GM23338 (cell line): ENCODE measurements around the gene FOXF1. TPM values are rescaled to one million over a fixed set of nuclear protein-coding genes. Genes with fewer than 3 reads are reported as not detected.
A peak's percentile ranks its signal among the peaks of the same experiment; 100 is the strongest.

Experiments used
- ATAC-seq: fragments of 200-7000 bp; cut with Tn5 transposase; 3 replicates; pipeline ENCODE4 v1.9.1; 2020
- DNase-seq: peaks from one replicate; pipeline ENCODE4 v3.0.0-alpha.2; 2015; ENCODE audit warnings: low spot score
- H2AFZ ChIP-seq: fragments of 200-600 bp; sonication (generic); 2 replicates; pipeline ENCODE4 v1.8.0; 2016; ENCODE audit warnings: antibody characterized with exemption, mild to moderate bottlenecking, moderate library complexity
- H3F3A ChIP-seq: fragments of 200-600 bp; sonication (generic); replicated peaks from 2 replicates; pipeline ENCODE4 v1.8.0; 2017; ENCODE audit warnings: antibody characterized with exemption, mixed run types, low read depth
- H3K27ac ChIP-seq: fragments of 200-600 bp; sonication (generic); 2 replicates; pipeline ENCODE4 v1.6.1; 2016; ENCODE audit warnings: low read depth
- H3K27me3 ChIP-seq: fragments of 200-600 bp; sonication (generic); 2 replicates; pipeline ENCODE4 v1.8.0; 2016; ENCODE audit warnings: mild to moderate bottlenecking, mixed run types, moderate library complexity; ENCODE audit not compliant: insufficient read depth
- H3K36me3 ChIP-seq: fragments of 200-600 bp; sonication (generic); 2 replicates; pipeline ENCODE4 v1.8.0; 2016; ENCODE audit warnings: mild to moderate bottlenecking; ENCODE audit not compliant: insufficient read depth
- H3K4me1 ChIP-seq: fragments of 200-600 bp; sonication (generic); 2 replicates; pipeline ENCODE4 v1.8.0; 2016; ENCODE audit warnings: mild to moderate bottlenecking, moderate library complexity; ENCODE audit not compliant: insufficient read depth
- H3K4me2 ChIP-seq: fragments of 200-600 bp; sonication (generic); 2 replicates; pipeline ENCODE4 v1.7.1; 2017; ENCODE audit warnings: mixed run types
- H3K4me3 ChIP-seq: fragments of 200-600 bp; sonication (generic); 2 replicates; pipeline ENCODE4 v1.6.1; 2016; ENCODE audit warnings: mixed run types
- H3K79me2 ChIP-seq: fragments of 200-600 bp; sonication (generic); replicated peaks from 2 replicates; pipeline ENCODE4 v1.8.0; 2017; ENCODE audit warnings: mild to moderate bottlenecking; ENCODE audit not compliant: insufficient read depth
- H3K9me2 ChIP-seq: fragments of 200-600 bp; sonication (generic); 2 replicates; pipeline ENCODE4 v1.8.0; 2017; ENCODE audit not compliant: insufficient read depth
- H4K20me1 ChIP-seq: fragments of 200-600 bp; sonication (generic); replicated peaks from 2 replicates; pipeline ENCODE4 v1.8.0; 2017; ENCODE audit warnings: mild to moderate bottlenecking; ENCODE audit not compliant: insufficient read depth
- H3K27ac Mint-ChIP-seq: 2 replicates; pipeline ENCODE4 v1.8.0; 2020; ENCODE audit warnings: inconsistent platforms, mild to moderate bottlenecking, moderate library complexity, mixed read lengths
- H3K27me3 Mint-ChIP-seq: 3 replicates; pipeline ENCODE4 v1.8.0; 2022; ENCODE audit warnings: low read depth, mild to moderate bottlenecking, moderate library complexity, mixed read lengths, inconsistent platforms; ENCODE audit not compliant: insufficient read depth, poor library complexity
- H3K36me3 Mint-ChIP-seq: 3 replicates; pipeline ENCODE4 v1.8.0; 2021; ENCODE audit warnings: low read depth, mild to moderate bottlenecking, inconsistent platforms, moderate library complexity, mixed read lengths
- H3K4me1 Mint-ChIP-seq: 3 replicates; pipeline ENCODE4 v1.8.0; 2020; ENCODE audit warnings: mild to moderate bottlenecking, inconsistent platforms, mixed read lengths
- H3K4me3 Mint-ChIP-seq: 3 replicates; pipeline ENCODE4 v1.8.0; 2021; ENCODE audit warnings: moderate library complexity, mild to moderate bottlenecking, inconsistent platforms, mixed read lengths
- H3K9me3 Mint-ChIP-seq: 3 replicates; pipeline ENCODE4 v1.8.0; 2020; ENCODE audit warnings: moderate library complexity, mild to moderate bottlenecking, inconsistent platforms, mixed read lengths
- CREB1 ChIP-seq: fragments of 250-450 bp; sonication (Bioruptor Pico); IDR thresholded peaks from 2 replicates; pipeline ENCODE4 v1.5.0; 2020; ENCODE audit warnings: low read depth, mild to moderate bottlenecking, moderate library complexity
- ETS1 ChIP-seq: IDR thresholded peaks from 2 replicates; pipeline ENCODE4 v1.6.1; 2016; ENCODE audit warnings: antibody characterized with exemption
- EZH2 ChIP-seq: fragments of 200-600 bp; sonication (generic); IDR thresholded peaks from one replicate; pipeline ENCODE4 v1.8.0; 2017; ENCODE audit warnings: antibody characterized with exemption, mild to moderate bottlenecking, low read depth; ENCODE audit not compliant: unreplicated experiment
- JUNB ChIP-seq: IDR thresholded peaks from one replicate; pipeline ENCODE4 v1.6.1; 2016; ENCODE audit warnings: antibody characterized with exemption; ENCODE audit not compliant: unreplicated experiment
- ZNF331 ChIP-seq: fragments of 250-450 bp; sonication (Bioruptor Pico); IDR thresholded peaks from 2 replicates; pipeline ENCODE4 v1.5.0; 2020; ENCODE audit warnings: low read depth, mild to moderate bottlenecking, moderate library complexity
- polyA plus RNA-seq: library from polyadenylated mRNA; unstranded; fragments of >200 nt; fragmentation: Nextera tagmentation; extraction: Ambion mirVana; gene quantifications from 2 replicates; pipeline ENCODE4 v1.2.1, GENCODE V29; 2016
- total RNA-seq: library from RNA; depleted of rRNA; stranded (reverse); fragments of >200 nt; shearing (Covaris generic); gene quantifications from 2 replicates; pipeline ENCODE4 v1.2.3, GENCODE V29; 2014
- TF ChIP-seq, protein P1 (sequence below): fragments of 250-450 bp; sonication (Bioruptor Pico); IDR thresholded peaks from 2 replicates; pipeline ENCODE4 v1.5.0; 2020; ENCODE audit warnings: mild to moderate bottlenecking, moderate library complexity
- TF ChIP-seq, protein P2 (sequence below), 2 experiments: fragments of 200-600 bp in 1 of 2; sonication (generic) in 1 of 2; conservative IDR thresholded peaks; 2 replicates each; pipeline versions ENCODE4 v1.5.1 to v1.6.1; 2016 to 2017; ENCODE audit warnings: antibody characterized with exemption in 2 of 2, low read depth in 2 of 2, mild to moderate bottlenecking in 2 of 2, moderate library complexity in 1 of 2

FOXF1 gene
- total and polyA plus RNA-seq, 2 experiments from 2014 or later: 0.10 to 0.15 TPM

DNA sequence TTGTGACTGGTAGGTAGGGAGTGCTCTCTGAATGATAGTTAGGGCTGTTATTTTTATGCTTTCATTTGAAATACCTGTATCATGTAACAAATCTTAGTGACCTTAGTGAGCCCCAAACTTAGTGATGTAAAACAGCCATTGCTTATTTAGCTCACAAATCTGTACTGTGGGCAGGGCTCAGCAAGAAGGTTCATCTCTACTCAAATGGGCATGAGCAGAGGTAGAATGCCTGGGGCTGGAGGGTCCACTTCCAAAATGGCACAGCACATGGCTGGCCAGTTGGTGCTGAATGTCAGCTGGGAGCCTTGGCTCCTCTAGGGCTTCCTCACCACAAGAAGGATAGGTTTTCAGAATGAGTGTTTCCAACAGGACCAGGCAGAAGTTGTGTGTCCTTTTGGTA lies 49.3 kb upstream of the FOXF1 start:
- no peaks in the 10 kb centered on the region for H3K79me2 ChIP-seq
- no peak overlapping the region for H2AFZ ChIP-seq
- H3K27ac ChIP-seq: no peak overlapping the region
- ATAC-seq (no peak), DNase-seq (no peak)
- no peak overlapping the region for H3K4me2 ChIP-seq
- H3F3A ChIP-seq: no peaks in the 10 kb centered on the region
- no peak overlapping the region for H3K4me3 ChIP-seq
- H3K4me3 Mint-ChIP-seq: no peak overlapping the region
- no peak overlapping the region for H3K27ac Mint-ChIP-seq
- H3K9me2 ChIP-seq: peaks cover 7% of the 10 kb centered on the region; the same call in 1 of the 2 replicates
- peaks cover 9% of the 10 kb centered on the region; the same call in 2 of the 3 replicates for H3K36me3 Mint-ChIP-seq
- TF ChIP-seq ZNF331 (CRISPR knock-in tag) (peak; percentile 81), CREB1 (no peak)
- H4K20me1 ChIP-seq: no peaks in the 10 kb centered on the region
- no peaks in the 10 kb centered on the region; the same call in 2 of the 3 replicates for H3K4me1 Mint-ChIP-seq
- no peaks in the 10 kb centered on the region for H3K4me1 ChIP-seq
- no peaks in the 10 kb centered on the region for H3K27me3 ChIP-seq
- peaks cover 14% of the 10 kb centered on the region for H3K27me3 Mint-ChIP-seq
- H3K36me3 ChIP-seq: no peaks in the 10 kb centered on the region
- peaks cover 33% of the 10 kb centered on the region for H3K9me3 Mint-ChIP-seq

DNA sequence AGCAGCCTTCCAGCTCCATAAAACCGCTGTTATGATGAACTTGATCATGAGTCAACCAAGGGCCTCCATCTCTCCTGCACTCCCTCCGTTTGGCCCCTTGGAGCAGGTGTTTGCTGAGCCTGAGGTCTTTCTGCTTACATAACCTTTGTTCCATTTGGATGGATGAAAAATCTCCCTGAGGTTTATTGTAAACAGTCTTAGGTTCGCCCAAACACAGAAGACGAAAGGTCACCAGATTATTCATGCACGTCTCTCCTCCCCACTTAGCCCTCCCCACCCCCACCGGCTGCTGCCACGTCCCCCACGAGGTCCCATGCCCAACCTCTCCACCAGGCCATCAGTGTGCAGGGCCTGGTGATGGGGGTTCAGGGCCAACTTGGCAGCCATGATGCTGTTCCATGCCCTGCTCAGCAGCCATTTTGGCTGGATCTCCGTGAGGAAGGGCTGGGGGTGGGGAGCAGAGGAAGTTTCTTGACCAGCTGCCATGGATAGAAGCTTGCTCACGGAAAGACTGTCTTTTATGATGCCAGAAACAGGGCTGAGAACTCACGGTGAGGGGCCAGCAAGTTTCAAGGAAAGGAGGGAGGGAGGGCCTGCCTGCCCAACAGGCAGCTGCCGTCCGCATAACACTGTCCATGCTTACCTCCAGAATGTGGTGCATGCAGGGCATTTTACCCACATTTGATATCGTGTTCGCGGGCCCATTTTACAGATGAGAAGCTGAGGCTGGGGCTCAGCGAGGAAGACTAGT lies 47.8 kb upstream of the FOXF1 start:
- Mint-ChIP-seq H3K27me3 (peaks cover 10% of the 10 kb centered on the region), H3K4me1 (no peaks in the 10 kb centered on the region; the same call in 2 of the 3 replicates), H3K4me3 (no peak overlapping the region), H3K36me3 (peaks cover 9% of the 10 kb centered on the region; the same call in 2 of the 3 replicates), H3K9me3 (peaks cover 33% of the 10 kb centered on the region), H3K27ac (no peak overlapping the region)
- Histone ChIP-seq H3K4me2 (no peak overlapping the region), H3K27ac (no peak overlapping the region), H4K20me1 (no peaks in the 10 kb centered on the region), H3K27me3 (no peaks in the 10 kb centered on the region), H3K4me1 (no peaks in the 10 kb centered on the region), H2AFZ (no peak overlapping the region), H3K4me3 (no peak overlapping the region), H3K79me2 (no peaks in the 10 kb centered on the region), H3K36me3 (no peaks in the 10 kb centered on the region), H3K9me2 (peaks cover 7% of the 10 kb centered on the region; the same call in 1 of the 2 replicates), H3F3A (no peaks in the 10 kb centered on the region)
- ATAC-seq: no peak
- DNase-seq: no peak
- TF ChIP-seq CREB1 (no peak), JUNB (no peak), EZH2 (no peak), ETS1 (no peak)
- TF ChIP-seq, protein P1, sequence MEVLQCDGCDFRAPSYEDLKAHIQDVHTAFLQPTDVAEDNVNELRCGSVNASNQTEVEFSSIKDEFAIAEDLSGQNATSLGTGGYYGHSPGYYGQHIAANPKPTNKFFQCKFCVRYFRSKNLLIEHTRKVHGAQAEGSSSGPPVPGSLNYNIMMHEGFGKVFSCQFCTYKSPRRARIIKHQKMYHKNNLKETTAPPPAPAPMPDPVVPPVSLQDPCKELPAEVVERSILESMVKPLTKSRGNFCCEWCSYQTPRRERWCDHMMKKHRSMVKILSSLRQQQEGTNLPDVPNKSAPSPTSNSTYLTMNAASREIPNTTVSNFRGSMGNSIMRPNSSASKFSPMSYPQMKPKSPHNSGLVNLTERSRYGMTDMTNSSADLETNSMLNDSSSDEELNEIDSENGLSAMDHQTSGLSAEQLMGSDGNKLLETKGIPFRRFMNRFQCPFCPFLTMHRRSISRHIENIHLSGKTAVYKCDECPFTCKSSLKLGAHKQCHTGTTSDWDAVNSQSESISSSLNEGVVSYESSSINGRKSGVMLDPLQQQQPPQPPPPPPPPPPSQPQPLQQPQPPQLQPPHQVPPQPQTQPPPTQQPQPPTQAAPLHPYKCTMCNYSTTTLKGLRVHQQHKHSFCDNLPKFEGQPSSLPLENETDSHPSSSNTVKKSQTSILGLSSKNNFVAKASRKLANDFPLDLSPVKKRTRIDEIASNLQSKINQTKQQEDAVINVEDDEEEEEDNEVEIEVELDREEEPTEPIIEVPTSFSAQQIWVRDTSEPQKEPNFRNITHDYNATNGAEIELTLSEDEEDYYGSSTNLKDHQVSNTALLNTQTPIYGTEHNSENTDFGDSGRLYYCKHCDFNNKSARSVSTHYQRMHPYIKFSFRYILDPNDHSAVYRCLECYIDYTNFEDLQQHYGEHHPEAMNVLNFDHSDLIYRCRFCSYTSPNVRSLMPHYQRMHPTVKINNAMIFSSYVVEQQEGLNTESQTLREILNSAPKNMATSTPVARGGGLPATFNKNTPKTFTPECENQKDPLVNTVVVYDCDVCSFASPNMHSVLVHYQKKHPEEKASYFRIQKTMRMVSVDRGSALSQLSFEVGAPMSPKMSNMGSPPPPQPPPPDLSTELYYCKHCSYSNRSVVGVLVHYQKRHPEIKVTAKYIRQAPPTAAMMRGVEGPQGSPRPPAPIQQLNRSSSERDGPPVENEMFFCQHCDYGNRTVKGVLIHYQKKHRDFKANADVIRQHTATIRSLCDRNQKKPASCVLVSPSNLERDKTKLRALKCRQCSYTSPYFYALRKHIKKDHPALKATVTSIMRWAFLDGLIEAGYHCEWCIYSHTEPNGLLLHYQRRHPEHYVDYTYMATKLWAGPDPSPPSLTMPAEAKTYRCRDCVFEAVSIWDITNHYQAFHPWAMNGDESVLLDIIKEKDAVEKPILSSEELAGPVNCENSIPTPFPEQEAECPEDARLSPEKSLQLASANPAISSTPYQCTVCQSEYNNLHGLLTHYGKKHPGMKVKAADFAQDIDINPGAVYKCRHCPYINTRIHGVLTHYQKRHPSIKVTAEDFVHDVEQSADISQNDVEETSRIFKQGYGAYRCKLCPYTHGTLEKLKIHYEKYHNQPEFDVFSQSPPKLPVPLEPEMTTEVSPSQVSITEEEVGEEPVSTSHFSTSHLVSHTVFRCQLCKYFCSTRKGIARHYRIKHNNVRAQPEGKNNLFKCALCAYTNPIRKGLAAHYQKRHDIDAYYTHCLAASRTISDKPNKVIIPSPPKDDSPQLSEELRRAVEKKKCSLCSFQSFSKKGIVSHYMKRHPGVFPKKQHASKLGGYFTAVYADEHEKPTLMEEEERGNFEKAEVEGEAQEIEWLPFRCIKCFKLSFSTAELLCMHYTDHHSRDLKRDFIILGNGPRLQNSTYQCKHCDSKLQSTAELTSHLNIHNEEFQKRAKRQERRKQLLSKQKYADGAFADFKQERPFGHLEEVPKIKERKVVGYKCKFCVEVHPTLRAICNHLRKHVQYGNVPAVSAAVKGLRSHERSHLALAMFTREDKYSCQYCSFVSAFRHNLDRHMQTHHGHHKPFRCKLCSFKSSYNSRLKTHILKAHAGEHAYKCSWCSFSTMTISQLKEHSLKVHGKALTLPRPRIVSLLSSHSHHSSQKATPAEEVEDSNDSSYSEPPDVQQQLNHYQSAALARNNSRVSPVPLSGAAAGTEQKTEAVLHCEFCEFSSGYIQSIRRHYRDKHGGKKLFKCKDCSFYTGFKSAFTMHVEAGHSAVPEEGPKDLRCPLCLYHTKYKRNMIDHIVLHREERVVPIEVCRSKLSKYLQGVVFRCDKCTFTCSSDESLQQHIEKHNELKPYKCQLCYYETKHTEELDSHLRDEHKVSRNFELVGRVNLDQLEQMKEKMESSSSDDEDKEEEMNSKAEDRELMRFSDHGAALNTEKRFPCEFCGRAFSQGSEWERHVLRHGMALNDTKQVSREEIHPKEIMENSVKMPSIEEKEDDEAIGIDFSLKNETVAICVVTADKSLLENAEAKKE: no peak
- TF ChIP-seq, protein P2, sequence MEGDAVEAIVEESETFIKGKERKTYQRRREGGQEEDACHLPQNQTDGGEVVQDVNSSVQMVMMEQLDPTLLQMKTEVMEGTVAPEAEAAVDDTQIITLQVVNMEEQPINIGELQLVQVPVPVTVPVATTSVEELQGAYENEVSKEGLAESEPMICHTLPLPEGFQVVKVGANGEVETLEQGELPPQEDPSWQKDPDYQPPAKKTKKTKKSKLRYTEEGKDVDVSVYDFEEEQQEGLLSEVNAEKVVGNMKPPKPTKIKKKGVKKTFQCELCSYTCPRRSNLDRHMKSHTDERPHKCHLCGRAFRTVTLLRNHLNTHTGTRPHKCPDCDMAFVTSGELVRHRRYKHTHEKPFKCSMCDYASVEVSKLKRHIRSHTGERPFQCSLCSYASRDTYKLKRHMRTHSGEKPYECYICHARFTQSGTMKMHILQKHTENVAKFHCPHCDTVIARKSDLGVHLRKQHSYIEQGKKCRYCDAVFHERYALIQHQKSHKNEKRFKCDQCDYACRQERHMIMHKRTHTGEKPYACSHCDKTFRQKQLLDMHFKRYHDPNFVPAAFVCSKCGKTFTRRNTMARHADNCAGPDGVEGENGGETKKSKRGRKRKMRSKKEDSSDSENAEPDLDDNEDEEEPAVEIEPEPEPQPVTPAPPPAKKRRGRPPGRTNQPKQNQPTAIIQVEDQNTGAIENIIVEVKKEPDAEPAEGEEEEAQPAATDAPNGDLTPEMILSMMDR (conservative IDR thresholded peaks at IDR 0.05; ENCODE audit: low read depth in 2 of 2): no peak
